LNCAP (cell line): ENCODE results near the gene ABCC11.
A peak's percentile ranks its signal among the peaks of the same experiment; 100 is the strongest.

Experiments
- CTCF ChIP-seq: fragments of 450-650 bp; IDR thresholded peaks from 2 replicates; pipeline ENCODE4 v1.5.1; 2017; ENCODE audit warnings: mild to moderate bottlenecking

Gene ABCC11

DNA sequence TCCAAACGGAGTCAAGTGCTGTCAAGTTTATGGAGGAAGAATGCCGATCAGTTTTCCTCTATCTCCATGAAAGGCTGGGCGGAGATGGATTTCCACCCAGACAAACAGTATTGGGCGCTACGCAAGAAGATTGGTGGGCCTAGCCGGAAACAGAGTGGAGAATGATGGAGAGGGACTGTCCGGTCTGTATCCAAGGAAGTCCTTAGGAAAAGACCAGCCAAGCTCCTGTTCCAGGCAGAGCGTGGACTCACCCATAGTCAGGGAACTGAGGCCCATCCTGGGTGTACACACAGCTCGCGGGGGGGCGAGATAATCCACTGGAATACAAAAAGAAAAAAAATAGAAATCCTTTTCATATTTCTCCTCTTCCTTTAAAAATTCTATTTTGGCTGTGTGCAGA lies 90.0 kb downstream of the ABCC11 start:
- no peak for TF ChIP-seq CTCF

DNA sequence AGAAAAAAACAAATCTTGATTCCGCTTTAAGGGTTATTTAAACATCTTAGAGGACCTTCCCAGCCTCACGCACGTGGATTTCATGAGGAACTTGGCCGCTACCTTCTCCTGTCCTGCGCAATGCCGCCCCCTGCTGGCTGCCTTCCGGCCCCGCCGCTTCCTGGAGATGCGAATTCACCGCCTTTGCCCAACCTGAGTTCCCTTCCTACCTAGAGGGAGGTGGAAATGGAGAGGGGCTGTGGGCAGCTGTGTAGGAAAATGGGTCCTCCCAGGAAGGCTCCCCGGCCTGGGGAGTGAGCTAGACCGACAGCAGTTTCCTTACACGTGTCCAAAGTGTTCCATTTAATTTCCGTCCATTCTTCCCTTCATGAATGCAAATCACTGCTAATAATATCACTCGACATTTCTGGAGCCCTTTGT lies 90.5 kb downstream of the ABCC11 start:
- TF ChIP-seq CTCF: peak; percentile 93

- TF ChIP-seq CTCF: no peak
Observed at GRCh38 chr16:48155926-48156789, 91.2 kb downstream of the ABCC11 start, which contains the start of gene ABCC12. Gene ABCC12, minus strand, starts transcription at chr16:48155993. Its CDS starts 9,569 bp downstream, at chr16:48146424.

- no peak for TF ChIP-seq CTCF
Observed at GRCh38 chr16:48153774-48154173, 93.6 kb downstream of the ABCC11 start.

- no peak for TF ChIP-seq CTCF
Observed at GRCh38 chr16:48152226-48152625, 95.1 kb downstream of the ABCC11 start.

DNA sequence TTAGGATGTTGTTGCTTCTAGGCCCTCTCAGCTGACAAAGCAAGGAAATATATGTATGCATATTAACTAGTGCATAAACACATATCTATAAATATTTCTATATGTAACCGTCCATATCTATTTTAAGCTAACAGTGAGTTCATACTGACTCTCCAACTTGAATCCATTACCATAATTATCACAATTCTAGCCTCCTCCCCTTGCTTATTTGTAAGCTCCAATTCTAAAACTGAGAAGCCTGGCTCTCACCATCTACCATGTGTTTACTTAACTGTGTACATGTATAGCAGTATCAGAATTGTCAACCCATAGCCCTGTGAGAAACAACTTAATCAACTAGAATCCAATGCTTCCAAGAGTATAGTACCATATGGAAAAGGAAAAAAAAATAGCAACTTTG lies 96.6 kb downstream of the ABCC11 start:
- TF ChIP-seq CTCF: no peak

- no peak for TF ChIP-seq CTCF
Observed at GRCh38 chr16:48146710-48147109, 100.6 kb downstream of the ABCC11 start.

GRCh38 chr16:48146131-48146530 lies 101.2 kb downstream of the ABCC11 start:
- no peak for TF ChIP-seq CTCF
